LNCAP (cell line): Measurements from ENCODE around the gene LCE3B.

Experiments
- TF ChIP-seq, protein P1 (sequence below): fragments of 450-650 bp; IDR thresholded peaks from 2 replicates; pipeline ENCODE4 v1.5.1; 2017; ENCODE audit warnings: mild to moderate bottlenecking

LCE3B gene, protein sequence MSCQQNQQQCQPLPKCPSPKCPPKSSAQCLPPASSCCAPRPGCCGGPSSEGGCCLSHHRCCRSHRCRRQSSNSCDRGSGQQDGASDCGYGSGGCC

DNA sequence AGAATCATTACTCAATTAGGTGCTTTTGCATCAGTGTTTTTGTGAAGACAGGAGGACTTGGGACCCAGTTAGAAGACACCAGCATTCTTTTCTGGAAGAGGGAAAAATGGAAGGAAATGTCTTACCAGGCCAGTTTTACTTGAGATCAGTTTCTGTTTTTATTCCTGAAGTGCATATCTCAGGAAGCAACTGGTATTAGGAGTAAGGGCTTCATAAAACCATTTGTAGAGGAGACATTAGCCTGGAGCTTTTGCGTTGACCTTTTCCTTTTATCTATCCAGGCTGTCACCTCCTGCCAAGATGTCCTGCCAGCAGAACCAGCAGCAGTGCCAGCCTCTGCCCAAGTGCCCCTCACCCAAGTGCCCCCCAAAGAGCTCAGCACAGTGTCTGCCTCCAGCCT is at the start of gene LCE3B:
Gene LCE3B (plus strand): TSS at position 301 of the 400 bp plus-strand sequence. CDS start 0 bp downstream, at position 301.
- TF ChIP-seq, protein P1, sequence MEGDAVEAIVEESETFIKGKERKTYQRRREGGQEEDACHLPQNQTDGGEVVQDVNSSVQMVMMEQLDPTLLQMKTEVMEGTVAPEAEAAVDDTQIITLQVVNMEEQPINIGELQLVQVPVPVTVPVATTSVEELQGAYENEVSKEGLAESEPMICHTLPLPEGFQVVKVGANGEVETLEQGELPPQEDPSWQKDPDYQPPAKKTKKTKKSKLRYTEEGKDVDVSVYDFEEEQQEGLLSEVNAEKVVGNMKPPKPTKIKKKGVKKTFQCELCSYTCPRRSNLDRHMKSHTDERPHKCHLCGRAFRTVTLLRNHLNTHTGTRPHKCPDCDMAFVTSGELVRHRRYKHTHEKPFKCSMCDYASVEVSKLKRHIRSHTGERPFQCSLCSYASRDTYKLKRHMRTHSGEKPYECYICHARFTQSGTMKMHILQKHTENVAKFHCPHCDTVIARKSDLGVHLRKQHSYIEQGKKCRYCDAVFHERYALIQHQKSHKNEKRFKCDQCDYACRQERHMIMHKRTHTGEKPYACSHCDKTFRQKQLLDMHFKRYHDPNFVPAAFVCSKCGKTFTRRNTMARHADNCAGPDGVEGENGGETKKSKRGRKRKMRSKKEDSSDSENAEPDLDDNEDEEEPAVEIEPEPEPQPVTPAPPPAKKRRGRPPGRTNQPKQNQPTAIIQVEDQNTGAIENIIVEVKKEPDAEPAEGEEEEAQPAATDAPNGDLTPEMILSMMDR = no peak

DNA sequence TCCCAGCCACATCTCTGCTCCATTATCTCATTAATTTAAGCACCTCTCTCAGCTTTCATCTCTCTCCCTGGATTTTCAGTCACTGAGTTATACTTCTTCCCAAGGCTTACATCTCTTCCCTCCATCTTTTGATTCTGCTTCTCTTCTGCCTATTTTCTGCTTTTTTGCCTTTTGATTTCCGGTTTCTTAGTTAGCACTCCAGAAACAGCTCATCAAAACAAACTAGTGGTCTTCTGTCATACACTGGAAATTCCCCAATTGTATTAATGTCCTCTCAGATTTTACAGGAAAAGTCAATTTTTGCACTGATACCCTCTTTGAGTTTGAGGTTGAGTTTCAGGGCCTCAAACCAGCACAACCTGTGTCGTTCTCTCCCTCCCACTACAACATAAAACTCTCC is 48.5 kb upstream of the LCE3B start:
- TF ChIP-seq, protein P1 = no peak

DNA sequence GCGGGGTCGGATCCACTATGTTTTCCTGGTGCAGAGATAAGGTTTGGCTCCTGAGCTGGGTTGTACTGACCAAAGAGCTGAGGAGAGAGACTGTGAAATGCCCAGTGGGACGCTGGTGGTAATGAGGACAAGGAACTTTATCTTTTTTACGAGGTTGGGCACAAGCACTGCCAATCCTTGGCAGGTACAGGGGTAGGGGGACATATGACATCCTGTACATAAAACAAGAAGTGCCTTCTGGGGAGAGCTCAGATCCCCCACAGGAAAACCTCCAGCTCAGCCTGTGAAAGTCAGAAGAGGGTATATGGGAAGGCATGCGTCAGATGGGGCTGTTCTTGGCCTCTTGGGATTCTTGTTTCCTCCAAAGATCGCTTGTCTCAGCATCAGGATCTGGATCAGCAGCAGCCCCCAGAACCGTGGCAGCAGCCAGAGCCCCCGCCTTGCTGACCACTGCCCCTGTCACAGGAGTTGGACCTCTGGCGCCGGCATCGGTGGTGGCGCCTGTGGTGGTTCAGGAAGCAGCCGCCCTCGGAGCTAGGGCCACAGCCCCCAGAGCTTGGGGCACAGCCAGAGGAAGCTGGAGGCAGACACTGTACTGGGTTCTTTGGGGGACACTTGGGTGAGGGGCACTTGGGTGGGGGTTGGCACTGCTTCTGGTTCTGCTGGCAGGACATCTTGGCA is 47.9 kb upstream of the LCE3B start:
- TF ChIP-seq, protein P1 = no peak

DNA sequence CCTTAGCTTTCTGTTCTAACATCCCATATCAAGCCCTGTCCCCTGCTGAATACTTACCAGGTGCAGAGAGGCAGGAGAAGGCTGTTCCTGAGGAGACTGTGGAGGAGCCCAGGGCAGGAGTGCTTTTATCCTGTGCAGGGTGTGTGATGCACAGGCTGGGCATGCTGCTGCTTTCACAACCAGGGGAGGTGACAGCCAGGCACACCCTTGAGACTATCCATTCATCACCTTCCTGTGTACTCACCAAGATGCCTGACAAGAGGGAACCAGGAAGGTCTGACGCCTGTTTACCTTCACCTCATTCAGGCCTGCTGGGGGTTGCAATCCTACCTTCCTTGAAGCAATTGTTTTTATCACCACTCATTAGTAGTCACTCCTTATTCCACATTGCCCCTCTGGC is 46.9 kb upstream of the LCE3B start, which contains the start of gene LCE3E:
Gene LCE3E (minus strand): TSS at position 100 of the 400 bp plus-strand sequence. CDS start 572 bp downstream, outside the sequence.
- TF ChIP-seq, protein P1 = no peak

DNA sequence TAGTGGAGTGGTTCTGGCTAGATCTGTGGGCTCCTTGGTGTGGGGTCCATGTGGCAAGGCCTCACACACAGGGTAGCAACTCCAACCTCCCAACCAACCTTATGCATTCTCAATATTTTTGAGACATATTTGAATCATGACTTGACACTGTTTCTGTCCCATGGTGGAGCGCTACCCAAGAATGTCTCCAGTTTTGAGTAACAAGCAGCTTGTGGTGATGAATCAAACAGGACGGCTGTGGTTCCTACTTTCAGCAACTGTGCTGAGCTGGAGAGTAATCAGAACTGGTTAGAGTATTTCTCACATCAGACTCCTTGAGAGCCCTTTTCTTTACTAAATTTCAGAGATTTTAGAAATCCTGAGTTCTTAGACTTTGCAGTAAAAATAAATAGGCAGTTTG is 36.4 kb upstream of the LCE3B start:
- TF ChIP-seq, protein P1 = no peak

DNA sequence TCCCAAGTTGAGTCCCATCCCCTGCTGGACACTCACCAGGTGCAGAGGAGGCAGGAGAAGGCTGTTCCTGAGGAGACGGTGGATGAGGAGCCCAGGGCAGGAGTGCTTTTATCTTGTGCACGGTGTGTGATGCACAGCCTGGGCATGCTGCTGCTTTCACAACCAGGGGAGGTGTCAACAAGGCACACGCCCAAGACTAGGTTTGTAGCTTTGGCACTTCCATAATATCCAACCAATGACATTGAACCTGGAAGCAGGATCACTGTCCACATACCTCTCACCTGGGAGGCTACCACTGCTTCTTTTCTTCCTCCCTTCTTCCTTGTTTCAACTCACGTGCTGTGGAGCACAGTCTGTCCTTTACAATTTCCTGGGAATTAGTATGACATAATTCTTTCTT is 33.2 kb upstream of the LCE3B start, which contains the start of gene LCE3D:
Gene LCE3D (minus strand): TSS at position 84 of the 400 bp plus-strand sequence. CDS start 580 bp downstream, outside the sequence.
- TF ChIP-seq, protein P1 = no peak

DNA sequence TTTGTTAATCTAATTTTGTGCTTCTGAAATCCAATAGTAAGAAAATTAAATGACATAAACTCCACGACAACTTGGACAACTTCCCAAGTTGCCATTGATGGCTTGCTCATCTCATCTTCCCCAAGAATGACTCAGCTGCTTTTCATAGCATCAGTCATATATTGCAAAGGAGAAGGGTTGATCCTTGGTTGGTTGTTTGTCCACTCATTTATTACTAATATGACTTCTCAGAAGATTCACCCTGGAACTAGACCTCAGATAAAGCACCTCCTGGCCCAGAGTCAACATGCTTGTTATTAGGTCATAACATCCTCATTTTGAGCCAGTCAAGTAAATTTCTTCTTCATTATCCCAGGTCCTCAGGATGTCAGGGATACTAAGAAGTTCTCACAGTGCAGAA is 31.0 kb upstream of the LCE3B start:
- TF ChIP-seq, protein P1 = no peak
